NCI-H2029 treated with DMSO at 0.1 percent for 48 hours (cell line): ENCODE measurements around the gene HLA-DOB.
"Not testable (repeated sequence)": the region's sequence is repeated elsewhere in the genome, so short reads cannot be mapped to it uniquely, and the experiment has no call there.

Experiments used
- DNase-seq: peaks from one replicate; lab custom pipeline; 2025; lab: John Stamatoyannopoulos, UW

HLA-DOB gene

GRCh38 chr6:32807020-32807580, 9.7 kb downstream of the HLA-DOB start:
- DNase-seq, result no peak

- not testable (repeated sequence) for DNase-seq
These were observed 11.4 kb downstream of the HLA-DOB start for GRCh38 chr6:32805404-32805803.

- DNase-seq, result no peak
These were observed 13.4 kb downstream of the HLA-DOB start for GRCh38 chr6:32803416-32803815.

GRCh38 chr6:32799740-32800139, 17.1 kb downstream of the HLA-DOB start:
- no peak for DNase-seq

GRCh38 chr6:32799168-32799567, 17.6 kb downstream of the HLA-DOB start:
- DNase-seq, result no peak

GRCh38 chr6:32796848-32797776, 19.7 kb downstream of the HLA-DOB start:
- DNase-seq, result peak; percentile 14

GRCh38 chr6:32794510-32794909, 22.3 kb downstream of the HLA-DOB start:
- DNase-seq, result no peak

GRCh38 chr6:32792901-32793435, 23.8 kb downstream of the HLA-DOB start:
- DNase-seq, result no peak

GRCh38 chr6:32790306-32790705, 26.5 kb downstream of the HLA-DOB start:
- no peak for DNase-seq

- peak; percentile 21 for DNase-seq
These were observed 30.8 kb downstream of the HLA-DOB start for GRCh38 chr6:32785781-32786533.

- not testable (repeated sequence) for DNase-seq
These were observed 33.9 kb downstream of the HLA-DOB start for GRCh38 chr6:32782923-32783322.

- DNase-seq, result no peak
These were observed 37.8 kb downstream of the HLA-DOB start for GRCh38 chr6:32779036-32779435.

GRCh38 chr6:32775071-32775470, 41.7 kb downstream of the HLA-DOB start:
- no peak for DNase-seq

GRCh38 chr6:32774426-32774825, 42.4 kb downstream of the HLA-DOB start:
- DNase-seq, result no peak

- no peak for DNase-seq
These were observed 44.1 kb downstream of the HLA-DOB start for GRCh38 chr6:32772656-32773055.

GRCh38 chr6:32764048-32764447, 52.8 kb downstream of the HLA-DOB start:
- DNase-seq, result no peak

GRCh38 chr6:32763421-32763820, 53.4 kb downstream of the HLA-DOB start, which contains the start of gene HLA-DQB2:
Gene HLA-DQB2 (minus strand): TSS chr6:32763532. CDS start chr6:32763470, 62 bp downstream.
- no peak for DNase-seq
